OCI-LY1 (cell line): ENCODE data around the gene KLHL36.

ENCODE experiments used
- H2AFZ ChIP-seq: fragments of 200-600 bp; sonication (generic), shearing (Covaris generic); 2 replicates; pipeline ENCODE4 v1.6.0; 2014; ENCODE audit warnings: antibody characterized with exemption, mild to moderate bottlenecking, low read length
- H3F3A ChIP-seq: fragments of 200-600 bp; sonication (generic), shearing (Covaris generic); 2 replicates; pipeline ENCODE4 v1.6.0; 2014; ENCODE audit warnings: mild to moderate bottlenecking, antibody characterized with exemption, low read length, moderate library complexity; ENCODE audit not compliant: insufficient read depth
- H3K27ac ChIP-seq: fragments of 200-600 bp; sonication (generic); 2 replicates; pipeline ENCODE4 v1.5.1; 2014; ENCODE audit warnings: low read length, mixed run types, mild to moderate bottlenecking, low read depth; ENCODE audit not compliant: poor library complexity, severe bottlenecking
- H3K27me3 ChIP-seq: fragments of 200-600 bp; sonication (generic); 2 replicates; pipeline ENCODE4 v1.6.0; 2014; ENCODE audit warnings: antibody characterized with exemption, mild to moderate bottlenecking, low read length, moderate library complexity; ENCODE audit not compliant: insufficient read depth
- H3K36me3 ChIP-seq: fragments of 200-600 bp; sonication (generic); 2 replicates; pipeline ENCODE4 v1.6.1; 2014; ENCODE audit warnings: mild to moderate bottlenecking, antibody characterized with exemption, low read length, moderate library complexity, mixed read lengths; ENCODE audit not compliant: insufficient read depth
- H3K4me1 ChIP-seq: fragments of 200-600 bp; sonication (generic); 2 replicates; pipeline ENCODE4 v1.5.1; 2014; ENCODE audit warnings: mild to moderate bottlenecking, low read length, moderate library complexity; ENCODE audit not compliant: insufficient read depth, severe bottlenecking
- H3K4me2 ChIP-seq: fragments of 200-600 bp; sonication (generic), shearing (Covaris generic); 2 replicates; pipeline ENCODE4 v1.6.1; 2014; ENCODE audit warnings: low read length
- H3K4me3 ChIP-seq: fragments of 200-600 bp; sonication (generic); 2 replicates; pipeline ENCODE4 v1.5.1; 2014; ENCODE audit warnings: low read length, low read depth, mild to moderate bottlenecking, mixed read lengths; ENCODE audit not compliant: poor library complexity, severe bottlenecking
- H3K79me2 ChIP-seq: fragments of 200-600 bp; shearing (Covaris generic); 2 replicates; pipeline ENCODE4 v1.6.1; 2016; ENCODE audit warnings: mixed run types, low read length, mixed read lengths; ENCODE audit not compliant: insufficient read depth
- H3K9ac ChIP-seq: fragments of 200-600 bp; sonication (generic), shearing (Covaris generic); 2 replicates; pipeline ENCODE4 v1.6.1; 2014; ENCODE audit warnings: mild to moderate bottlenecking, low read length, mixed read lengths
- H3K9me2 ChIP-seq: fragments of 200-600 bp; sonication (generic), shearing (Covaris generic); 2 replicates; pipeline ENCODE4 v1.6.1; 2014; ENCODE audit warnings: low read depth, mild to moderate bottlenecking, low read length, mixed read lengths
- H3K9me3 ChIP-seq: fragments of 200-600 bp; shearing (Covaris generic); 2 replicates; pipeline ENCODE4 v1.6.1; 2014; ENCODE audit warnings: low read length, mixed read lengths
- H4K20me1 ChIP-seq: fragments of 200-600 bp; sonication (generic), shearing (Covaris generic); 2 replicates; pipeline ENCODE4 v1.6.0; 2016; ENCODE audit warnings: mild to moderate bottlenecking, low read length; ENCODE audit not compliant: insufficient read depth
- CTCF ChIP-seq: fragments of 200-600 bp; sonication (generic), shearing (Covaris generic); IDR thresholded peaks from 2 replicates; pipeline ENCODE4 v1.5.1; 2017; ENCODE audit warnings: mild to moderate bottlenecking, antibody characterized with exemption, low read length, moderate library complexity, mixed read lengths
- EZH2 ChIP-seq: fragments of 200-600 bp; sonication (generic), shearing (Covaris generic); IDR thresholded peaks from 2 replicates; pipeline ENCODE4 v1.8.0; 2017; ENCODE audit warnings: borderline replicate concordance, mixed run types, mild to moderate bottlenecking, antibody characterized with exemption, low read length, moderate library complexity, mixed read lengths

KLHL36 gene

GRCh38 chr16:84675884-84676283, 27.6 kb downstream of the KLHL36 start:
- TF ChIP-seq CTCF (no peak), EZH2 (no peak)
- Histone ChIP-seq H3K4me2 (no peak overlapping the region), H3K79me2 (no peaks in the 10 kb centered on the region), H3K27me3 (no peaks in the 10 kb centered on the region), H2AFZ (no peak overlapping the region), H3K9ac (no peak overlapping the region), H3K36me3 (no peaks in the 10 kb centered on the region), H4K20me1 (no peaks in the 10 kb centered on the region), H3K4me1 (peaks cover 6% of the 10 kb centered on the region), H3K9me3 (no peaks in the 10 kb centered on the region), H3F3A (no peaks in the 10 kb centered on the region), H3K27ac (no peak overlapping the region), H3K9me2 (no peaks in the 10 kb centered on the region), H3K4me3 (no peak overlapping the region)

GRCh38 chr16:84677017-84677803, 28.9 kb downstream of the KLHL36 start:
- Histone ChIP-seq H3K36me3 (no peaks in the 10 kb centered on the region), H3F3A (no peaks in the 10 kb centered on the region), H3K9ac (no peak overlapping the region), H3K9me3 (no peaks in the 10 kb centered on the region), H2AFZ (no peak overlapping the region), H3K79me2 (no peaks in the 10 kb centered on the region), H3K4me2 (no peak overlapping the region), H3K27me3 (no peaks in the 10 kb centered on the region), H3K4me1 (peaks cover under 1% of the 10 kb centered on the region), H3K27ac (no peak overlapping the region), H3K9me2 (no peaks in the 10 kb centered on the region), H4K20me1 (no peaks in the 10 kb centered on the region), H3K4me3 (no peak overlapping the region)
- TF ChIP-seq CTCF (no peak), EZH2 (no peak)

- H3K27me3 ChIP-seq = no peaks in the 10 kb centered on the region
- no peaks in the 10 kb centered on the region for H3K9me3 ChIP-seq
- H3F3A ChIP-seq = no peaks in the 10 kb centered on the region
- no peaks in the 10 kb centered on the region for H3K79me2 ChIP-seq
- no peak overlapping the region for H3K27ac ChIP-seq
- H2AFZ ChIP-seq = no peak overlapping the region
- H3K4me2 ChIP-seq = no peak overlapping the region
- no peaks in the 10 kb centered on the region for H4K20me1 ChIP-seq
- TF ChIP-seq CTCF (no peak), EZH2 (no peak)
- H3K9me2 ChIP-seq = no peaks in the 10 kb centered on the region
- no peak overlapping the region for H3K9ac ChIP-seq
- no peaks in the 10 kb centered on the region for H3K36me3 ChIP-seq
- no peak overlapping the region for H3K4me3 ChIP-seq
- no peaks in the 10 kb centered on the region for H3K4me1 ChIP-seq
These were observed 29.5 kb downstream of the KLHL36 start for GRCh38 chr16:84677849-84678248.
